ENCODE data around the gene RCAN3. TPM values are rescaled to one million over a fixed set of nuclear protein-coding genes. Genes with fewer than 3 reads are reported as not detected.

The RCAN3 gene
- total RNA-seq (2016; rRNA removed; fragmentation: Illumina TruSeq; extraction: Trizol), result 13.3 and 13.6 TPM in 2 replicates
- 11.1 and 12.8 TPM in 2 replicates for total RNA-seq (2016; cell fraction: cytosol; rRNA removed; fragmentation: Illumina TruSeq; extraction: Trizol; ENCODE audit: low read depth)
- total RNA-seq (2016; cell fraction: insoluble cytoplasmic fraction; rRNA removed; fragmentation: Illumina TruSeq; extraction: Trizol), result 12.7 and 13.1 TPM in 2 replicates
- 11.4 and 12.2 TPM in 2 replicates for total RNA-seq (2016; cell fraction: membrane; rRNA removed; fragmentation: Illumina TruSeq; extraction: Trizol)
- total RNA-seq (2016; cell fraction: nucleus; rRNA removed; fragmentation: Illumina TruSeq; extraction: Trizol), result 6.8 and 7.8 TPM in 2 replicates
- polyA plus RNA-seq (2011; rRNA removed), result 10.9 and 12.2 TPM in 2 replicates
- 7.5 and 10.9 TPM in 2 replicates for polyA plus RNA-seq (2011; cell fraction: cytosol; rRNA removed)
- polyA plus RNA-seq (2011; cell fraction: nucleus; rRNA removed), result 5.9 and 6.3 TPM in 2 replicates
- polyA plus RNA-seq (2012), result 8.9 and 12.1 TPM in 2 replicates
- polyA plus RNA-seq (2016; cell fraction: cytosol; fragmentation: Illumina TruSeq; extraction: Trizol; ENCODE audit: low read depth), result 5.1 and 5.8 TPM in 2 replicates
- polyA plus RNA-seq (2016; cell fraction: insoluble cytoplasmic fraction; fragmentation: Illumina TruSeq; extraction: Trizol; ENCODE audit: low read depth), result 11.8 and 14.0 TPM in 2 replicates
- polyA plus RNA-seq (2016; cell fraction: membrane; fragmentation: Illumina TruSeq; extraction: Trizol; ENCODE audit: low read depth), result 9.8 and 11.1 TPM in 2 replicates
- polyA plus RNA-seq (2016; cell fraction: nucleus; fragmentation: Illumina TruSeq; extraction: Trizol; ENCODE audit: insufficient read depth, low read depth), result 11.0 and 12.1 TPM in 2 replicates
- polyA minus RNA-seq (2011; rRNA and poly(A)+ RNA removed; ENCODE audit: low replicate concordance), result 5.6 and 20.2 TPM in 2 replicates
- polyA minus RNA-seq (2011; cell fraction: cytosol; rRNA and poly(A)+ RNA removed), result 12.3 and 12.5 TPM in 2 replicates
- 4.2 and 8.7 TPM in 2 replicates for polyA minus RNA-seq (2011; cell fraction: nucleus; rRNA and poly(A)+ RNA removed)
- Bru-seq, nascent RNA, result percentile 60 among the genes with signal in this experiment
- BruChase-seq, experiment 1, labeled RNA remaining after a 6-hour chase, result percentile 74 among the genes with signal in this experiment
- percentile 65 among the genes with signal in this experiment for BruChase-seq, experiment 2, labeled RNA remaining after a 2-hour chase
- long read RNA-seq, experiment 1, full-length matches to known transcripts, result 9 of 18 reads
- long read RNA-seq, experiment 1, partial matches to known transcripts, result 1 of 18 reads
- long read RNA-seq, experiment 1, other reads (novel, unspliced or antisense), result 8 of 18 reads
- long read RNA-seq, experiment 2, full-length matches to known transcripts, result 2 of 14 reads
- long read RNA-seq, experiment 2, partial matches to known transcripts, result 0 of 14 reads
- long read RNA-seq, experiment 2, other reads (novel, unspliced or antisense), result 12 of 14 reads

DNA sequence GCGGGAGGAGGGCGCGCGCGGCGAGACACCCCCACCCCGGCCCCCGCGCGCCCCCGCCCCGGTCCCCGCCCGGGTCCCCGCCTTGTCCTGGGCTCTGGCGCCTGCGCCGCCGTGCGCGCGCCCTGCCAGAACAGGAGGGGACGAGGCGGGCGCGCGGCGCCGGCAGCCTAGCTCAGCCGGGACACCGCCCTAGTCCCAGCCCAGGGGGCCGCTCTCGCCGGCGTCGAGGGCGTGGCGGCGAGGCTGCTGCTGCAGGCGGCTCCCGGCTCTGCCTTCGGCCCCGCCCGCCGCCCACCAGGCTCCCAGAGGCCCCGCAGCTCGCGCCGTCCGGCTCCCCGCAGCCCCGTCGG, at the start of gene RCAN3:
Gene RCAN3, plus strand, starts transcription at position 128 of the 350 bp plus-strand sequence. CDS start 11,537 bp downstream, outside the sequence.
- WGBS (ENCODE audit: low lambda C conversion rate), result no CpG with 5 or more reads among the region's 53 CpGs
- peak within 1 kb of the TSS; percentile 71 to 84 (median 79) for H3K4me3 ChIP-seq (replicated peaks in 1 of 3; ENCODE audit: insufficient read depth in 1 of 3, low read depth in 2 of 3, low read length in 3 of 3)
- FAIRE-seq (no peak), ATAC-seq (peak; percentile 88), DNase-seq (ENCODE audit: low spot score) (peak; percentile 69)
- peaks cover 10% of the 10 kb centered on the region for H3K79me2 ChIP-seq (ENCODE audit: insufficient read depth, low read length)
- no peaks in the 10 kb centered on the region for H4K20me1 ChIP-seq (ENCODE audit: insufficient read depth, low read length)
- no peaks in the 10 kb centered on the region; a peak in 1 of 5 replicates for H3K27me3 ChIP-seq (ENCODE audit: control insufficient read depth in 1 of 2, insufficient read depth in 2 of 2, low read length in 2 of 2)
- BruUV-seq (replicated peaks), result no TSS peak
- peak within 1 kb of the TSS; percentile 93 for H3K27ac ChIP-seq (ENCODE audit: extremely low read length, insufficient read depth, low read length)
- ChIA-PET CTCF (ENCODE audit: low intra/inter-chr PET ratio, low total read pairs) (no interaction called here), POLR2A (interaction anchor here (0.5 to 1.9 kb wide), 12 partner anchors 10 to 360 kb away, joined by 3 to 11 read pairs (median 4); partner anchors contain the start of genes IL22RA1 and NIPAL3)
- peaks cover 47% of the 10 kb centered on the region for H3K4me1 ChIP-seq (ENCODE audit: insufficient read depth, low read length)
- peak within 1 kb of the TSS; percentile 35 for H2AFZ ChIP-seq (ENCODE audit: low read length)
- peak within 1 kb of the TSS; percentile 100 for H3K4me2 ChIP-seq (ENCODE audit: low read depth, low read length)
- H3K9ac ChIP-seq (ENCODE audit: insufficient read depth, low read depth, low read length), result peak within 1 kb of the TSS; percentile 81
- intact Hi-C loops (cut with micrococcal nuclease; ENCODE audit: unreplicated experiment) (loop anchor here (5.0 to 10.0 kb wide), 2 partner anchors 55 to 88 kb away; partner anchors contain the start of genes NCMAP, NIPAL3 and STPG1), in situ Hi-C loops (cut with HindIII; ENCODE audit: extremely low pct_ligation_motif_present, low pct_unique_long_range_greater_than_20kb) (no loop called here)
- H3K36me3 ChIP-seq (replicated peaks in 1 of 2; ENCODE audit: control insufficient read depth in 1 of 2, insufficient read depth in 2 of 2, low read length in 2 of 2), result no peaks in the 10 kb centered on the region
- no peaks in the 10 kb centered on the region for H3K9me3 ChIP-seq (ENCODE audit: low read length)
- TF ChIP-seq ZNF430 (CRISPR knock-in tag; IDR thresholded peaks at IDR 0.05), result no peak
- TF ChIP-seq TERF1 (CRISPR knock-in tag; IDR thresholded peaks at IDR 0.05), result no peak
- TF ChIP-seq HDAC2 (CRISPR knock-in tag; IDR thresholded peaks at IDR 0.05), result no peak
- TF ChIP-seq HDAC1 (CRISPR knock-in tag; IDR thresholded peaks at IDR 0.05), result no peak
- TF ChIP-seq SMC3 (IDR thresholded peaks at IDR 0.05; ENCODE audit: low read length), result no peak
- TF ChIP-seq ZNF792 (CRISPR knock-in tag; IDR thresholded peaks at IDR 0.05), result no peak
- TF ChIP-seq ZNF431 (CRISPR knock-in tag; IDR thresholded peaks at IDR 0.05; ENCODE audit: borderline replicate concordance, low read depth), result 0 out of 2 replicates have a peak, but pooled peaks have one; percentile 33
- TF ChIP-seq AKNA (CRISPR knock-in tag; IDR thresholded peaks at IDR 0.05; ENCODE audit: borderline replicate concordance), result no peak
- 0 out of 2 replicates have a peak, but pooled peaks have one; percentile 5 for TF ChIP-seq PHF21A (CRISPR knock-in tag; IDR thresholded peaks at IDR 0.05)
- no peak for TF ChIP-seq SATB2 (CRISPR knock-in tag; IDR thresholded peaks at IDR 0.05)

All from HepG2 (cell line).